ENCODE measurements around the gene PIAS1. TPM values are rescaled to one million over a fixed set of nuclear protein-coding genes. Genes with fewer than 3 reads are reported as not detected.

PIAS1 gene
- total RNA-seq, 4 donors from 2014 or later = 91.6 to 202 (median 111) TPM

DNA sequence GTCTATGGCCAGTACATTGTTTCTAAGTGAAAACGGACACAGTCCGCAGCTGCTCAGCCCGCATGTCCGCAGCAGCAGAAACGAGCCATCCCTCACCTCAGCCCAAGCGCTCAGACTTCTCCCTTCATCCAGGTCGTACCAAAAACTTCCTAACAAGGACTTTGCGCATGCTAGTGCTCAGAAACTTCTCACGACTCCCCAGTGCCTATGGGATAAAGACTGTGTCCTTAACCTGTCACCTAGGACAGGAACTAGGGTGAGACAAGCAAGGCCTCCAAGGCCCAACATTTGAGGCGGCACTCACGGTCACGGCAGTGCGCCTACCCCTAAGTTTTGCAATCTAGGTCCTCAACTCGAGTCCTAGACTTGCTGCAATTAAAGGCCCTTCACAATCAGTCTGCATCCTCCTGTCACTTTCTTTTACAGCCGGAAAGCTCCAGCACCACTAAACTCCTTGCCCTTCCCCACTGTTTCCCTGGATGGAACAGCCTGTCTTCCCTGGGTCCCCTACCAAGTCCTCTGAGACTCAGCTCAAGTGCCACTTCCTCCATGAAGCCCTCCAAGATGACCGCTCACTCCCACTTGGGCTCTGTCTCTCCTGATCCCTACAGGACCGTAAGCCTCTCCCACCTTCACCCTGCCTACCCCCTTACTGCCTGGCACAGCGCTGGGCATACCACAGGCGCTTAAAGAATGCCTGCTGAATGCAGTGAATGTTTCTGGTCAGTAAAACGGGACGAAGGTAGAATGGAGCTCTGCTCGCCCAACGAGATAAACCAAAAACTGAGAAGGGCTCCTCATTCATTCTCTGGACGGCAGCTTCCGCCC, 174.2 kb downstream of the PIAS1 start:
- DNase-seq = no peak
- TF ChIP-seq, protein P1, sequence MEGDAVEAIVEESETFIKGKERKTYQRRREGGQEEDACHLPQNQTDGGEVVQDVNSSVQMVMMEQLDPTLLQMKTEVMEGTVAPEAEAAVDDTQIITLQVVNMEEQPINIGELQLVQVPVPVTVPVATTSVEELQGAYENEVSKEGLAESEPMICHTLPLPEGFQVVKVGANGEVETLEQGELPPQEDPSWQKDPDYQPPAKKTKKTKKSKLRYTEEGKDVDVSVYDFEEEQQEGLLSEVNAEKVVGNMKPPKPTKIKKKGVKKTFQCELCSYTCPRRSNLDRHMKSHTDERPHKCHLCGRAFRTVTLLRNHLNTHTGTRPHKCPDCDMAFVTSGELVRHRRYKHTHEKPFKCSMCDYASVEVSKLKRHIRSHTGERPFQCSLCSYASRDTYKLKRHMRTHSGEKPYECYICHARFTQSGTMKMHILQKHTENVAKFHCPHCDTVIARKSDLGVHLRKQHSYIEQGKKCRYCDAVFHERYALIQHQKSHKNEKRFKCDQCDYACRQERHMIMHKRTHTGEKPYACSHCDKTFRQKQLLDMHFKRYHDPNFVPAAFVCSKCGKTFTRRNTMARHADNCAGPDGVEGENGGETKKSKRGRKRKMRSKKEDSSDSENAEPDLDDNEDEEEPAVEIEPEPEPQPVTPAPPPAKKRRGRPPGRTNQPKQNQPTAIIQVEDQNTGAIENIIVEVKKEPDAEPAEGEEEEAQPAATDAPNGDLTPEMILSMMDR (IDR thresholded peaks at IDR 0.05) = no peak
- TF ChIP-seq POLR2A (IDR thresholded peaks at IDR 0.05) = no peak
- peak overlapping the region in 2 of 3 donors; percentile 75 to 78 for H3K27ac ChIP-seq
- intact Hi-C loops (cut with DNase I) = no loop called here
- H3K36me3 ChIP-seq = no peaks in the 10 kb centered on the region
- no peaks in the 10 kb centered on the region for H3K9me3 ChIP-seq
- H3K4me3 ChIP-seq (replicated peaks in 1 of 3) = peak overlapping the region; percentile 70 to 92 (median 78)
- WGBS, 2 donors = 44 to 48% methylated on average over 22 to 25 of the region's 25 CpGs
- peaks cover 13 to 19% of the 10 kb centered on the region in 2 donors for H3K4me1 ChIP-seq
- H3K27me3 ChIP-seq = no peaks in the 10 kb centered on the region

DNA sequence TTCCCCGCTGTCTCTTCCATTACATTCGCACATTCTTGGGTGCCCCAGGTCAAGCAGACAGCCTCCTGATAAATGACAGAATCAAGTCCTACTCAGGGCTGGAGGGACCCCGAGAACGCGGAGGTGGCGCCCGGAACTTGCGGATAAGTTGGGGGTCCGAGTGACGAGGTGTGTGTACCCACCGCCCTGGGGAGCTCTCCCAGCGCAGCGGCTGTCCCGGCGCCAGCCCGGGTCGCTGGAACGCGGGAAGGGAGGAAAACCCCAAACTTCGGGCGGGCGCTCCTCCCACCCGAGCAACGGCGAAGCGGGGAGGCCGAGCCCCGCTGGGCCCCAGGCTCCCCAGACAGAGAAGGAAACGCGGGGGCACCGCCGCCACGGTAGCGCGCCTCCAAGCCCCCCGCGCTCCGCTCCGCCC, 174.9 kb downstream of the PIAS1 start:
- intact Hi-C loops (cut with DNase I) = no loop called here
- Histone ChIP-seq H3K4me1 (peaks cover 13 to 19% of the 10 kb centered on the region in 2 donors), H3K36me3 (no peaks in the 10 kb centered on the region), H3K4me3 (replicated peaks in 1 of 3) (peak overlapping the region; percentile 70 to 92 (median 78)), H3K9me3 (no peaks in the 10 kb centered on the region), H3K27ac (peak overlapping the region in 2 of 3 donors; percentile 75 to 78), H3K27me3 (no peaks in the 10 kb centered on the region)
- no peak for TF ChIP-seq POLR2A (IDR thresholded peaks at IDR 0.05)
- TF ChIP-seq, protein P1 (IDR thresholded peaks at IDR 0.05) = no peak
- DNase-seq = peak; percentile 10 to 12
- WGBS, 2 donors = 0% methylated on average over 1 to 12 of the region's 39 CpGs

DNA sequence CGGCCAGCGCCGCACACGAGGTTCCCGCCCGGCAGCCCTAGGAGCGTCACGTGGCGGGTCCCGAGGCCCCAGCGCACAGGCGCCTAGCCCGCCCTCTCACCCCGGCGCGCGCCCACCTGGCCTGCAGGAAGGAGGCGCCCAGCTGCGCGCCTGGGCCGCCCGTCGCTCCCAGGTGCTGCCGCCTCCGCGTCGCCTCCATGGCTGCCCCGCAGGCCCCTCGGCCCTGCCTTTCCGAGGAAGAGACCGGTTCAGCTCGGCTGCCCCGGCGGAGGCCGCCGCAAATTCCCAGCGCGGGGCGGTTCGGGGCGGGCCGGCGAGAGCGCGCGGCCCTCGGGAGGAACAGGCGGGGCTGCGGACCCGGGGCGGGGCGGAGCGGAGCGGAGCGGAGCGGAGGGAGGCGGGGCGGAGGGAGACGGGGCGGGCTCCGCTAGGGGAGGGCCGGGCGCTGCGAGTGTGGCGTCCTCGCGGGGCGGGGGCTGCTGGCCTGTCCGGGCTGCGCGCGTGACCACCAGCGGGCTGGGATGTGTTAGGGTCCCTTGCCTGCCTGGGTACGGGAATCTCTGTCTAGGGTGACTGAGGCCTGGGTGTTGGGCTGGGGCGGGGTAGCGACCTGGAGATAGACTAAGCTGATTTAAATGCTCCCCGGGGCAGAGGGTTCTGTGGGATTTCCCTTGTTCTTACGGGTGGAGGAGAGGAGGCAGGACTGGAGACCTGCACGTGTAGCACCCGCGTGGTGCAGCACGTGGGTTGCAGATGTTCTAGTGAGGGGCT, 175.5 kb downstream of the PIAS1 start, which contains the start of gene CLN6:
Gene CLN6, minus strand, starts transcription at position 343 of the 771 bp plus-strand sequence. Its CDS starts 144 bp downstream, at position 199.
- peak within 1 kb of the TSS; percentile 70 to 92 (median 78) for H3K4me3 ChIP-seq (replicated peaks in 1 of 3)
- H3K27ac ChIP-seq = peak within 1 kb of the TSS; percentile 66 to 78 (median 75)
- H3K4me1 ChIP-seq = peaks cover 13 to 19% of the 10 kb centered on the region in 2 donors
- no peaks in the 10 kb centered on the region for H3K27me3 ChIP-seq
- peak in 1 of 2 donors; percentile 66 for TF ChIP-seq POLR2A (IDR thresholded peaks at IDR 0.05)
- TF ChIP-seq, protein P1 (IDR thresholded peaks at IDR 0.05) = no peak
- intact Hi-C loops (cut with DNase I) = no loop called here
- no peaks in the 10 kb centered on the region for H3K9me3 ChIP-seq
- peak; percentile 79 to 83 for DNase-seq
- H3K36me3 ChIP-seq = no peaks in the 10 kb centered on the region
- 0 to 1% methylated on average over 23 to 35 of the region's 82 CpGs for WGBS, 2 donors

DNA sequence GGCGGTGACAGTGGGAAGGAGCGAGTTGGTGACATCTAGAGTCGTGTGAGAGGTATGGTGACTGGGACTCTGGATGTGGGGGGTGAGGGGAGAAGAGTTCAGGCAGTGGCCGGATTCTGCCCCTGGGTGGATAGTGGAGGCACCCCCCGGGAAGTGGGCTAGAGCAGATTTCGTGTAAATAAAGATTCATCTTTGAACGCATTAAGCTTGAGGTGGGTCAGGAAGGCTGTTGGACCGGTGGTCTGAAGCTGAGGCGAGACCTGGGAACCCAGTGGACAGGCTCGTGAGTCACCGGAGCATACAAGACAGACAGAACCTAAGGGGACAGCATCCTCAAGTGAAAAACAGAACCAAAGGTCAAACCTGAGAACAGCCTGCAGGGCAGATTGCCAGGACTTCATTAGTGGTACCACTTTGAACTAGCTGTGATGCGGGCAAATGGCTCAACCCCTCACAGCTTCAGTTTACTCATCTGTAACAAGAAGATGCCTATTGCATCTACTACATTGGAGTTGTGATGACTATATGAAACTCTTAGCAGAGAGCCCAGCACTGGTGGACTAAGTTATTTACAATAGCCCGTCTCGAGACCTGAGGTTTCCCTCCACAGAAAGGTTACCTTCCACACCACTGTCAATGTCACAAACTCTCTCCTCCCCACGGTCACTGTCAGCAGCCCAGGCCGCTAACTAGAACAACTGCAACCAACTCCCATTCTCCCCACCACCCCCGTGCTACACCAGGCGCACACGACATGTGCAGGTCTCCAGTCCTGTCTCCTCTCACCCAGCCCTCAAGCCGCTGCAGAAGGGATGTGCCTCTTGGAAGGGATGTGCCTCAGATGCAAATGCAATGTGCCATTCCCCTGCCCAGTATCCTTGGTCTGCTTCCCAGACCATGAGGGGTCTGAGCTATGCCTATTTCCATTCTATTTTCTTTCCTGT, 176.3 kb downstream of the PIAS1 start:
- no peak for TF ChIP-seq POLR2A (IDR thresholded peaks at IDR 0.05)
- TF ChIP-seq, protein P1 (IDR thresholded peaks at IDR 0.05) = peak in 1 of 6 experiments; percentile 5
- Histone ChIP-seq H3K4me3 (replicated peaks in 1 of 3) (peak overlapping the region in 2 of 3 donors; percentile 16 to 70), H3K9me3 (no peaks in the 10 kb centered on the region), H3K27ac (peak overlapping the region; percentile 52 to 78 (median 75)), H3K4me1 (peaks cover 13 to 19% of the 10 kb centered on the region in 2 donors), H3K36me3 (no peaks in the 10 kb centered on the region), H3K27me3 (no peaks in the 10 kb centered on the region)
- 60% methylated on average over 20 of the region's 20 CpGs for WGBS, 2 donors
- peak; percentile 18 to 20 for DNase-seq
- intact Hi-C loops (cut with DNase I) = no loop called here
